ENCODE results near the gene SYNJ2BP. TPM values are rescaled to one million over a fixed set of nuclear protein-coding genes. Genes with fewer than 3 reads are reported as not detected.
"Not testable (repeated sequence)": the region's sequence is repeated elsewhere in the genome, so short reads cannot be mapped to it uniquely, and the experiment has no call there.

The SYNJ2BP gene
- total RNA-seq, 1 donor from 2014 or later: 25.9 TPM

DNA sequence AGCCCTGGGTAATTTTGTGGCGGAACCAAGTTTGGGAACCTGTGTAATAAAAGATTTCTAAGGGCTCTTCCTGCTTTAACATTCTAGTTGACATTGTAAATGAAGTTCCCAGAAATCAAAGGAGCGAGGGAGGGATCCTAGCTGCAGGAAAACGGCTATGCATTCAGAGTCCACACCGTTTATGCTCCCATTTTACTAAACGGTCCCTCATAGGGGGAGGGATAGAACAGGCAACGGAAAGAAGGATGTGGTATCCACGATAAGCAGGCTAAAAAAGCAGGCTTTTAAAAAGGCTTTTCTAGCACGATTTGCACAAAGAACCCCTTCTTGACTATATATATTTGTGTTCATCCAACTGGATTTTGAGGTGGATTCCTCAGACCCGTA is 559 bp downstream of the SYNJ2BP start:
- Histone ChIP-seq H3K27me3 (no peaks in the 10 kb centered on the region), H3K9ac (peak overlapping the region; percentile 27), H3K36me3 (no peaks in the 10 kb centered on the region), H3F3A (ENCODE audit: low read depth) (no peaks in the 10 kb centered on the region), H4K20me1 (ENCODE audit: low read depth) (peaks cover 8% of the 10 kb centered on the region), H2AFZ (replicated peaks) (peak overlapping the region; percentile 96), H3K4me1 (peaks cover 8% of the 10 kb centered on the region), H3K79me2 (ENCODE audit: low read depth) (peaks cover 52% of the 10 kb centered on the region), H3K27ac (no peak overlapping the region), H3K4me3 (peak overlapping the region; percentile 84), H3K9me3 (ENCODE audit: low read depth) (no peaks in the 10 kb centered on the region), H3K4me2 (peak overlapping the region; percentile 90)
- H3K27me3 Mint-ChIP-seq (ENCODE audit: insufficient read depth, low read depth): peaks cover 2% of the 10 kb centered on the region
- H3K27ac Mint-ChIP-seq: peak overlapping the region; percentile 74
- no peaks in the 10 kb centered on the region for H3K9me3 Mint-ChIP-seq
- TF ChIP-seq EZH2 (IDR thresholded peaks at IDR 0.05) (no peak), EZH2phosphoT487 (IDR thresholded peaks at IDR 0.05) (no peak)
- TF ChIP-seq, protein P1, sequence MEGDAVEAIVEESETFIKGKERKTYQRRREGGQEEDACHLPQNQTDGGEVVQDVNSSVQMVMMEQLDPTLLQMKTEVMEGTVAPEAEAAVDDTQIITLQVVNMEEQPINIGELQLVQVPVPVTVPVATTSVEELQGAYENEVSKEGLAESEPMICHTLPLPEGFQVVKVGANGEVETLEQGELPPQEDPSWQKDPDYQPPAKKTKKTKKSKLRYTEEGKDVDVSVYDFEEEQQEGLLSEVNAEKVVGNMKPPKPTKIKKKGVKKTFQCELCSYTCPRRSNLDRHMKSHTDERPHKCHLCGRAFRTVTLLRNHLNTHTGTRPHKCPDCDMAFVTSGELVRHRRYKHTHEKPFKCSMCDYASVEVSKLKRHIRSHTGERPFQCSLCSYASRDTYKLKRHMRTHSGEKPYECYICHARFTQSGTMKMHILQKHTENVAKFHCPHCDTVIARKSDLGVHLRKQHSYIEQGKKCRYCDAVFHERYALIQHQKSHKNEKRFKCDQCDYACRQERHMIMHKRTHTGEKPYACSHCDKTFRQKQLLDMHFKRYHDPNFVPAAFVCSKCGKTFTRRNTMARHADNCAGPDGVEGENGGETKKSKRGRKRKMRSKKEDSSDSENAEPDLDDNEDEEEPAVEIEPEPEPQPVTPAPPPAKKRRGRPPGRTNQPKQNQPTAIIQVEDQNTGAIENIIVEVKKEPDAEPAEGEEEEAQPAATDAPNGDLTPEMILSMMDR (IDR thresholded peaks at IDR 0.05): no peak
- DNase-seq (ENCODE audit: low spot score): no peak
- H3K36me3 Mint-ChIP-seq: no peaks in the 10 kb centered on the region
- peaks cover 6% of the 10 kb centered on the region for H3K4me1 Mint-ChIP-seq
- H3K4me3 Mint-ChIP-seq: peak overlapping the region; percentile 99

DNA sequence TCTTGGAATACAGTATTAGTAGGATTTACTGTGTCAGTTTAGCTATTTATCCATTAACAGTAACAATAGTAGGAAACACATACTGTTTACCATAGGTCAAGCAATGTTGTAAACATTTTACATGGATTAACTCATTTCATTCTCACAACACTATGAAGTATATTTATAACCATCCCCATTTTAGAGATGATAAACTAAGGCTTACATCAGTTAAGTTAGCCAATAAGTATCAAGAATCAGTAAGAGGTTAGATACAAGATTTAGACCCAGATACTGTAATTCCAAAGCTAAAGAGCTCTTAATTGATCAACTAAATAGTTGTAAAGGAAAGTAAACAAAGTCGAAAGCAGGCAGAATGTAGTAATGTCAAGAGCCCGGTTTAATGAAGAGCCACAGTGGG is 1.1 kb downstream of the SYNJ2BP start:
- Histone ChIP-seq H3K36me3 (no peaks in the 10 kb centered on the region), H3K27ac (no peak overlapping the region), H3K9me3 (ENCODE audit: low read depth) (no peaks in the 10 kb centered on the region), H3K79me2 (ENCODE audit: low read depth) (peaks cover 57% of the 10 kb centered on the region), H3K27me3 (no peaks in the 10 kb centered on the region), H3K4me2 (peak overlapping the region; percentile 90), H4K20me1 (ENCODE audit: low read depth) (peaks cover 8% of the 10 kb centered on the region), H2AFZ (replicated peaks) (no peak overlapping the region), H3K4me3 (peak overlapping the region; percentile 84), H3K4me1 (peaks cover 8% of the 10 kb centered on the region), H3K9ac (peak overlapping the region; percentile 27), H3F3A (ENCODE audit: low read depth) (no peaks in the 10 kb centered on the region)
- no peak overlapping the region for H3K27ac Mint-ChIP-seq
- peak overlapping the region; percentile 82 for H3K4me3 Mint-ChIP-seq
- H3K36me3 Mint-ChIP-seq: no peaks in the 10 kb centered on the region
- no peak for TF ChIP-seq EZH2phosphoT487 (IDR thresholded peaks at IDR 0.05)
- TF ChIP-seq, protein P1 (IDR thresholded peaks at IDR 0.05): no peak
- no peak for TF ChIP-seq EZH2 (IDR thresholded peaks at IDR 0.05)
- DNase-seq (ENCODE audit: low spot score): no peak
- peaks cover 2% of the 10 kb centered on the region for H3K27me3 Mint-ChIP-seq (ENCODE audit: insufficient read depth, low read depth)
- peaks cover 6% of the 10 kb centered on the region for H3K4me1 Mint-ChIP-seq
- H3K9me3 Mint-ChIP-seq: no peaks in the 10 kb centered on the region

DNA sequence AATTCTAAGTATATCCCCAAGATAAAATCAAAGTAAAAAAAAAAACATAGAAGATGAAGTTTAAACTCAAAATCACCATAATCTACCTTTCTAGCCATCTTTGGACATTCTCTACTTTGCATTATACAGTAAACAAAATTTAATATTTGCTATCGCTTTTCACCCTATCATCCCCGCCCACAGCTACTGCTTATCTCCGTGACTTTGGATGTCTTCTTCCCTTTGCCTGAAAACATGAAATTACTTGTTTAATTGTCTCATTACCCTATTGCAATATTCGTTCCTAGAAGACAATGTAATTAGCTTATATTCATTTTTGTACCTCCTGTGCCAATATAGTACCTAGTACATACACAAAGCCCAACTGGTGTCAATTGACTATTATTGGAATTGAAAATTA is 9.3 kb downstream of the SYNJ2BP start:
- H4K20me1 ChIP-seq (ENCODE audit: low read depth): peaks cover 4% of the 10 kb centered on the region
- H3K27ac Mint-ChIP-seq: no peak overlapping the region
- no peaks in the 10 kb centered on the region for H3K9me3 ChIP-seq (ENCODE audit: low read depth)
- H3K9me3 Mint-ChIP-seq: no peaks in the 10 kb centered on the region
- H3K36me3 Mint-ChIP-seq: peaks cover 13% of the 10 kb centered on the region
- no peaks in the 10 kb centered on the region for H3K4me1 Mint-ChIP-seq
- TF ChIP-seq EZH2 (IDR thresholded peaks at IDR 0.05) (no peak), EZH2phosphoT487 (IDR thresholded peaks at IDR 0.05) (no peak)
- TF ChIP-seq, protein P1 (IDR thresholded peaks at IDR 0.05): no peak
- H3K27me3 ChIP-seq: no peaks in the 10 kb centered on the region
- H3K27me3 Mint-ChIP-seq (ENCODE audit: insufficient read depth, low read depth): no peaks in the 10 kb centered on the region
- no peak overlapping the region for H3K9ac ChIP-seq
- no peaks in the 10 kb centered on the region for H3K4me1 ChIP-seq
- DNase-seq (ENCODE audit: low spot score): no peak
- H2AFZ ChIP-seq (replicated peaks): no peak overlapping the region
- H3K4me3 ChIP-seq: no peak overlapping the region
- H3K79me2 ChIP-seq (ENCODE audit: low read depth): peaks cover 45% of the 10 kb centered on the region
- H3F3A ChIP-seq (ENCODE audit: low read depth): peaks cover 5% of the 10 kb centered on the region
- no peak overlapping the region for H3K4me2 ChIP-seq
- no peak overlapping the region for H3K4me3 Mint-ChIP-seq
- no peaks in the 10 kb centered on the region for H3K36me3 ChIP-seq
- H3K27ac ChIP-seq: no peak overlapping the region

DNA sequence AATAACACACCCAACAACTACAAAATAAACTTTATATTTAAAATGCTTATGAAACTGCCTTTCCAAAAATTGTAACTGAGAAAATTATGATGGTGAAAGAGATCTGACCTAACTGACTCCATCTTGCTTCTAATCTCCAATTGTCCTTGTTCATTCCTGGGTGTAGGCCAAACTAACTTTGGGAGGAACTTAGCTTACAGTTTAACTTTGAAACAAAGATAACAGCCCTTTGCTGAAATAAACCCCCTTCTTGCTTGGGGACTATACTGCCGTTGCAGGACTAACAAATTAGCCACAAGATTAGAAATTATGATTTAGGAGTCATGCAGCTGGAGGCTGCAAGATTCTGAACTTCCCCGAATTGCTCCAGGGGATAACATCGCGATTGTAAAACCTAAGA is 10.7 kb downstream of the SYNJ2BP start:
- DNase-seq (ENCODE audit: low spot score); H3K4me3 Mint-ChIP-seq; H3K27me3 Mint-ChIP-seq (ENCODE audit: insufficient read depth, low read depth); H3K9ac ChIP-seq; H3K4me3 ChIP-seq; H3K4me2 ChIP-seq; H3K9me3 Mint-ChIP-seq; H3K4me1 Mint-ChIP-seq; H3K4me1 ChIP-seq; H3K9me3 ChIP-seq (ENCODE audit: low read depth); H3F3A ChIP-seq (ENCODE audit: low read depth); H3K27me3 ChIP-seq; H2AFZ ChIP-seq (replicated peaks); H3K36me3 ChIP-seq; H3K27ac ChIP-seq; H4K20me1 ChIP-seq (ENCODE audit: low read depth); H3K27ac Mint-ChIP-seq: not testable (repeated sequence)
- peaks cover 15% of the 10 kb centered on the region for H3K36me3 Mint-ChIP-seq
- peaks cover 33% of the 10 kb centered on the region for H3K79me2 ChIP-seq (ENCODE audit: low read depth)
